ENCODE measurements around the gene FCAMR.

FCAMR gene

GRCh38 chr1:207006914-207007313, 36.7 kb upstream of the FCAMR start:
- DNase-seq (ENCODE audit: low read depth): no peak
- no peak overlapping the region for H3K4me3 ChIP-seq (ENCODE audit: low read depth, low read length)
- TF ChIP-seq CTCF (IDR thresholded peaks at IDR 0.05; ENCODE audit: insufficient read depth, low read depth, low read length, missing control alignments): no peak

GRCh38 chr1:207006083-207006482, 35.8 kb upstream of the FCAMR start:
- no peak for DNase-seq (ENCODE audit: low read depth)
- no peak for TF ChIP-seq CTCF (IDR thresholded peaks at IDR 0.05; ENCODE audit: insufficient read depth, low read depth, low read length, missing control alignments)
- H3K4me3 ChIP-seq (ENCODE audit: low read depth, low read length): no peak overlapping the region

DNA sequence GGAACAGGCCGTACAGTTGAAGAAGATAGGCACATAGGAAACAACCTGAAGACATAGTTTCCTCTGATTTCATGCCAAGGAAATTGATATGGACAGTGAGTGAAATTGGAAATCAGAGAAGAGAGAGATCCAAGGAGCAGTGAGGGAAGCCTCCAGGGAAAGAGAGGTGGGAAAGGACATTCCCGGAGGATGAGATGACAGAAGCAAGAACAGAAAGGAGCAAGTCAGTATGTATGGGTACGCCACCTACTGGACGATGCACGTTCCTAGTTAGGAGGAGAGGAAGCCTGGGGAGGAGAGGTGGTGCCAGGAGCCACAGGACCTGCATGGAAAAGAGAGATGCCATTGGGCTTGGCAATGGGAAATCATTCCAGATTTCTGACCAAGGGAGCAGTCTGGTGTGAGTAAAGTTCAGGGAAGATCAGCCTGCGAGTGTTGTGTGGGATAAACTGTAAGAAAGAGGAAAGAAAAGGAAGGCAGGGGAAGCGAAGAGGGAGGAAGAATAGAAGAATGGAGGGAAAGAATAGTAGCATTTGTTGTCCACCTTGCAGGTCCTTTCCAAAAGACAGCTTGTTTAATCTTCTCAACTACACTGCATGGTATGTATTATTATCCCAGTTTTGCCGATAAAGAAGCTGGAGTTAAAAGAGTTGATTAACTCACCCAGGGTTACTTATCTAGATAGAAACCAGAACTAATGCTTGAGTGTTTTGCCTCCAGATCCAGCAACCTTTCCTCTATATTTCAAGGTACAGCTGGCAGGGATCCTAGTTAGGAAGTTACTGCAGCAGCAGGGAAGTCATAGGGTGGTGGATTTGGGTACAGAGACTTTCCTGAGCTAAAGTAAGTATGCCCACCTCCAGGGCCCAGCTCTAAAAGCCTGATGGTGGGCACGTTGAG, 34.9 kb upstream of the FCAMR start:
- TF ChIP-seq CTCF (IDR thresholded peaks at IDR 0.05; ENCODE audit: insufficient read depth, low read depth, low read length, missing control alignments): peak; percentile 91
- peak; percentile 55 for DNase-seq (ENCODE audit: low read depth)

GRCh38 chr1:207003210-207003609, 33.0 kb upstream of the FCAMR start:
- H3K4me3 ChIP-seq (ENCODE audit: low read depth, low read length): no peak overlapping the region
- TF ChIP-seq CTCF (IDR thresholded peaks at IDR 0.05; ENCODE audit: insufficient read depth, low read depth, low read length, missing control alignments): no peak
- DNase-seq (ENCODE audit: low read depth): no peak

More for the DNA sequence above, 34.9 kb upstream of the FCAMR start:
- no peak overlapping the region for H3K4me3 ChIP-seq (ENCODE audit: low read depth, low read length)

- no peak for TF ChIP-seq CTCF (IDR thresholded peaks at IDR 0.05; ENCODE audit: insufficient read depth, low read depth, low read length, missing control alignments)
- H3K4me3 ChIP-seq (ENCODE audit: low read depth, low read length): no peak overlapping the region
- no peak for DNase-seq (ENCODE audit: low read depth)
Observed at GRCh38 chr1:207002724-207003146, 32.5 kb upstream of the FCAMR start.

DNA sequence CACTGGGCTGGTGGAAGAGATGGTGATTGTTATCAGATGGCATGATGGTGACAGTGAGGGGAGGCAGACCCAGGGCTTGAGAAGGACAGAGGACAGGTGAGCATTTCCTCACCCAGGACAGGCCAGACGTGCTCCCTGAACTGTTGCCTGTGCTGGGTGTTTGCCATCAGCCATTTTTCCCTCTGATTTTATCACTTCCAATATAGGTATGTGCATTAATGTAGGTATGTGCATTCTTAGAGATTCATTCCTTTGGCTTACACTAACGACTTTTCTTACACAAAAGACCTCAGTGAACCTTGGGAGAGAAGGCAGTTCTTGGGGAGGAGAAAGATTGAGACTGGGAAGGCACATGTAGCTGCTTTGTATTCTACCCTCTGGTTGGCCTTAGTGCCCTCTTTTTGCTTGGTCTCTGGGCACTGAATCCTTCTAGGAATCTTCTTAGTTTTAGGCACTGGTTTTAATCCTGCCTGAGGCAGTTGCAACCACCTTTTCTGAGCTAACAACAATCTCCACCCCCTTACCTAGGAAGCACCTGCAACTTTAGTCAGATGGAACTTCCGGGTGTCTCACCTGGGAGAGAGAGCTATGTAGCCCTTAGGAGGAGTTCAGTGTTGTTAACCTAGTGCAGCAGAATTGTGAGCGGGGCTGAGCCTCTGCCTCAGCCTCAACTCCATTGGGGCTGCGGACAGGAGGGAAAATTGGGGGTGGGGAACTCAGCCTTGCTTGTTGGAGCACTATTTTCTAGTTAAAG, 31.4 kb upstream of the FCAMR start:
- H3K4me3 ChIP-seq (ENCODE audit: low read depth, low read length): no peak overlapping the region
- TF ChIP-seq CTCF (IDR thresholded peaks at IDR 0.05; ENCODE audit: insufficient read depth, low read depth, low read length, missing control alignments): no peak
- no peak for DNase-seq (ENCODE audit: low read depth)

Data from GM12865 (cell line).